Fibroblast of lung (primary cell): Measurements from ENCODE around the gene ASTN2. TPM values are rescaled to one million over a fixed set of nuclear protein-coding genes. Genes with fewer than 3 reads are reported as not detected.
A peak's percentile ranks its signal among the peaks of the same experiment; 100 is the strongest.

Experiments used
- DNase-seq, 2 donors: peaks; one replicate each; pipeline versions ENCODE4 v3.0.0 to v3.0.0-alpha.2; 2010; ENCODE audit warnings: low read depth in 2 of 2
- H2AFZ ChIP-seq: 2 replicates; pipeline ENCODE4 v1.5.1; 2012; ENCODE audit warnings: low read length, control low read depth, inconsistent platforms
- H3K27ac ChIP-seq: 2 replicates; pipeline ENCODE4 v1.5.1; 2011; ENCODE audit warnings: low read length, control low read depth; ENCODE audit not compliant: insufficient read depth
- H3K27me3 ChIP-seq: 2 replicates; pipeline ENCODE4 v1.5.1; 2011; ENCODE audit warnings: mild to moderate bottlenecking, low read length; ENCODE audit not compliant: control insufficient read depth, insufficient read depth
- H3K36me3 ChIP-seq: 2 replicates; pipeline ENCODE4 v1.5.1; 2011; ENCODE audit warnings: low read length; ENCODE audit not compliant: control insufficient read depth, insufficient read depth
- H3K4me1 ChIP-seq: 2 replicates; pipeline ENCODE4 v1.5.1; 2011; ENCODE audit warnings: low read length; ENCODE audit not compliant: control insufficient read depth, insufficient read depth; ENCODE audit errors: extremely low read depth
- H3K4me2 ChIP-seq: 2 replicates; pipeline ENCODE4 v1.5.1; 2011; ENCODE audit warnings: low read length, control low read depth; ENCODE audit not compliant: insufficient read depth; ENCODE audit errors: extremely low read depth
- H3K4me3 ChIP-seq, 4 experiments: fragments of 200-600 bp in 1 of 4; sonication (generic) in 1 of 4; replicated peaks in 1 of 4; 2 replicates each; pipeline ENCODE4 v1.5.1; 2011 to 2016; ENCODE audit warnings: low read length in 4 of 4, low read depth in 3 of 4, mild to moderate bottlenecking in 3 of 4, control low read depth in 2 of 4, inconsistent platforms in 1 of 4, mixed read lengths in 1 of 4; ENCODE audit not compliant: insufficient read depth in 1 of 4; ENCODE audit errors: control extremely low read depth in 1 of 4
- H3K79me2 ChIP-seq: 2 replicates; pipeline ENCODE4 v1.5.1; 2012; ENCODE audit warnings: mild to moderate bottlenecking, low read length, inconsistent platforms; ENCODE audit not compliant: control insufficient read depth, insufficient read depth
- H3K9ac ChIP-seq: 2 replicates; pipeline ENCODE4 v1.5.1; 2011; ENCODE audit warnings: mild to moderate bottlenecking, low read length, control low read depth; ENCODE audit not compliant: insufficient read depth
- H3K9me3 ChIP-seq: 2 replicates; pipeline ENCODE4 v1.5.1; 2012; ENCODE audit warnings: low read depth, low read length; ENCODE audit not compliant: control insufficient read depth, insufficient read depth
- H4K20me1 ChIP-seq: 2 replicates; pipeline ENCODE4 v1.5.1; 2011; ENCODE audit warnings: low read length; ENCODE audit not compliant: control insufficient read depth, insufficient read depth; ENCODE audit errors: extremely low read depth
- CTCF ChIP-seq, 2 donors: IDR thresholded peaks in 1 of 2; conservative IDR thresholded peaks in 1 of 2; 1 replicate in 1 of 2; 2 replicates in 1 of 2; pipeline ENCODE4 v1.5.1; 2011 to 2012; ENCODE audit warnings: low read length in 2 of 2, control low read depth in 1 of 2, inconsistent platforms in 1 of 2, low read depth in 1 of 2, mild to moderate bottlenecking in 1 of 2
- EZH2 ChIP-seq: IDR thresholded peaks from 2 replicates; pipeline ENCODE4 v1.5.1; 2012; ENCODE audit warnings: low read length, control low read depth, mild to moderate bottlenecking; ENCODE audit errors: missing control alignments
- polyA plus RNA-seq, 2 donors: library from polyadenylated mRNA; depleted of rRNA in 1 of 2; stranded (reverse) in 1 of 2; unstranded in 1 of 2; fragments of >200 nt; gene quantifications; 2 replicates each; pipeline ENCODE4 v1.2.1, GENCODE V29; 2011 to 2012; ENCODE audit warnings: missing spikeins in 1 of 2
- total RNA-seq: library from RNA; depleted of rRNA; stranded (reverse); fragments of >200 nt; gene quantifications from 2 replicates; pipeline ENCODE4 v1.2.1, GENCODE V29; 2014

ASTN2 gene
- total and polyA plus RNA-seq, 2 donors (not counting 1 experiment from before 2014, with no cell fraction given) = 2.2 to 19.2 TPM

GRCh38 chr9:116476002-116476401 is 938.9 kb downstream of the ASTN2 start:
- TF ChIP-seq CTCF (conservative IDR thresholded peaks at IDR 0.05 in 1 of 2, IDR thresholded peaks at IDR 0.05 in 1 of 2; ENCODE audit: low read depth in 1 of 2, low read length in 2 of 2) (no peak), EZH2 (no peak)
- no peaks in the 10 kb centered on the region for H3K9me3 ChIP-seq
- no peaks in the 10 kb centered on the region for H4K20me1 ChIP-seq
- no peak overlapping the region for H3K27ac ChIP-seq
- DNase-seq = no peak
- H3K4me3 ChIP-seq = no peak overlapping the region
- no peak overlapping the region for H3K9ac ChIP-seq
- H2AFZ ChIP-seq = no peak overlapping the region
- H3K79me2 ChIP-seq = no peaks in the 10 kb centered on the region
- H3K36me3 ChIP-seq = no peaks in the 10 kb centered on the region
- no peaks in the 10 kb centered on the region for H3K27me3 ChIP-seq
- H3K4me2 ChIP-seq = no peak overlapping the region
- no peaks in the 10 kb centered on the region for H3K4me1 ChIP-seq

GRCh38 chr9:116475201-116475600 is 939.7 kb downstream of the ASTN2 start:
- DNase-seq = peak; percentile 28 to 68
- Histone ChIP-seq H3K27me3 (no peaks in the 10 kb centered on the region), H3K9ac (no peak overlapping the region), H4K20me1 (no peaks in the 10 kb centered on the region), H2AFZ (no peak overlapping the region), H3K36me3 (no peaks in the 10 kb centered on the region), H3K4me3 (no peak overlapping the region), H3K79me2 (no peaks in the 10 kb centered on the region), H3K9me3 (no peaks in the 10 kb centered on the region), H3K4me2 (no peak overlapping the region), H3K27ac (no peak overlapping the region), H3K4me1 (no peaks in the 10 kb centered on the region)
- TF ChIP-seq EZH2 (no peak), CTCF (conservative IDR thresholded peaks at IDR 0.05 in 1 of 2, IDR thresholded peaks at IDR 0.05 in 1 of 2; ENCODE audit: low read depth in 1 of 2, low read length in 2 of 2) (no peak)

- no peak for TF ChIP-seq CTCF (conservative IDR thresholded peaks at IDR 0.05 in 1 of 2, IDR thresholded peaks at IDR 0.05 in 1 of 2; ENCODE audit: low read depth in 1 of 2, low read length in 2 of 2)
- H3K9me3 ChIP-seq = no peaks in the 10 kb centered on the region
- H3K79me2 ChIP-seq = no peaks in the 10 kb centered on the region
- H3K4me2 ChIP-seq = no peak overlapping the region
- H3K27me3 ChIP-seq = no peaks in the 10 kb centered on the region
- H3K4me1 ChIP-seq = no peaks in the 10 kb centered on the region
- no peak overlapping the region for H3K4me3 ChIP-seq
- no peak overlapping the region for H3K27ac ChIP-seq
- no peak overlapping the region for H2AFZ ChIP-seq
- DNase-seq = no peak
- no peaks in the 10 kb centered on the region for H3K36me3 ChIP-seq
- H3K9ac ChIP-seq = no peak overlapping the region
- no peaks in the 10 kb centered on the region for H4K20me1 ChIP-seq
Observed at GRCh38 chr9:116471944-116472506, 942.8 kb downstream of the ASTN2 start.
